GM21367 (cell line): ENCODE results near the gene SPRY1.

Source experiments
- ATAC-seq: cut with Tn5 transposase; IDR thresholded peaks from one replicate; pipeline ENCODE4 v1.9.1; 2021; ENCODE audit not compliant: unreplicated experiment

The SPRY1 gene

GRCh38 chr4:123438031-123438430 lies 41.4 kb downstream of the SPRY1 start:
- ATAC-seq = no peak

DNA sequence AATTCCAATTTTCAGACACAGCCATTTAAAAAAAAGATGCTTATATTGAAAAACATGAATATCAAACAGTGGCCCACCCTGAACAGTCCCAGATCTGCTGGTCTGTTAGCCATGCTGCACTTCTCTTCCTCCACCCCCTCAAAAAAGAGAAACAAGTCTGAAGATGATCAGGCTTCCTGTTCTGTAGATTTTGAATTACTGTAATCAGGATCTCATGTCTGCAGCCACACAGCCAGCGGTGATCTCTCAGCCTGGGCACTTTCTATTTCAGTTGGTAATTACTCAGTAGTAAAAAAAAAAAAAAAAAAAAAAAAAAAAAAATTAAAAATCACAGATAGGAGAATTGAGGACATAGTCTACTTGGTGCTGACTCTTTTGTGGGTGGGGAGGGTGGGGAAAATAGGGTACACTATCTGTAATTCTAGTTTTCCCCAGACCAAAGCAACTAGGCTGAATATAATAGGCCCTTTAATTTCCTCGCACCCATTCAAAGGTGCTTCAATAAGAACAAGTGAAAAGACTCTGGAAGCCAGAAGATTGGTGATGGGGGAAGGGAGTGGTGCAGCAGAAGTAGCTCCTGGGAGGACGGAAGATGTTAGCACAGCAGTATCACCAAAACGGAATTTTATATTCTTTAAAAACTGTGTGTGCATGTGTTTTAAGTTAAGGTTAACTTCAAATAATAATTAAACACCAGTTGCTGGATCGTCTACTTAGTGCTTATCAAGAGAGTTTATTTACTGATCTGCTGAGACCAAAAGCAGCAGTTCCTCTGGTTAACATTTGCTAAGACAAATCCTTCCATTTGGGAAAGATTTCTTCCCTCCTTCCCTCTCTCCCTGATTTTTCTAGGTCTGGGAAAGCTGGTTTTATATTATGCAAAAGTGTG lies 47.0 kb downstream of the SPRY1 start:
- peak; percentile 61 for ATAC-seq

DNA sequence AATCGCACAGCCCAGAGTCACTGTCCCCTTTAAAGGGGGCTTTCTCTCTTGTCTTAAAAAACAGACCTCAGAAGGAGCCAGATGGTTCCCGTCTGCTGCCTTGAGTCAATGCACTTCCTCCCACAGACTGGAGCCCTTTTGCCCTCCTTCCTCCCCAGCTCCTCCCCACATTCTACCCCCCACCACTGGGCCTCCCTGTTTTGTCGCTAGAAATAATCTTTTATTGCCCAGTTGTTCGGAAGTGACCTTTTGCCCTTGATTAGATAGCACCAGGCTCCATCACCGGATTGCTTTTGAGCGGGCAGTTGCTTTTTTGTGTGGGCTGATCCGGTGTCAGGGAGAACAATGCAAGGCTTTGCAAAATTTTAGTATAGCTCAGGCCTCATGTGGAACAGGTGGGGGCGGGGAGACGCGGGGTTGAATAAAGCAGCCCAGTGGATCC lies 47.7 kb downstream of the SPRY1 start:
- peak; percentile 81 for ATAC-seq

DNA sequence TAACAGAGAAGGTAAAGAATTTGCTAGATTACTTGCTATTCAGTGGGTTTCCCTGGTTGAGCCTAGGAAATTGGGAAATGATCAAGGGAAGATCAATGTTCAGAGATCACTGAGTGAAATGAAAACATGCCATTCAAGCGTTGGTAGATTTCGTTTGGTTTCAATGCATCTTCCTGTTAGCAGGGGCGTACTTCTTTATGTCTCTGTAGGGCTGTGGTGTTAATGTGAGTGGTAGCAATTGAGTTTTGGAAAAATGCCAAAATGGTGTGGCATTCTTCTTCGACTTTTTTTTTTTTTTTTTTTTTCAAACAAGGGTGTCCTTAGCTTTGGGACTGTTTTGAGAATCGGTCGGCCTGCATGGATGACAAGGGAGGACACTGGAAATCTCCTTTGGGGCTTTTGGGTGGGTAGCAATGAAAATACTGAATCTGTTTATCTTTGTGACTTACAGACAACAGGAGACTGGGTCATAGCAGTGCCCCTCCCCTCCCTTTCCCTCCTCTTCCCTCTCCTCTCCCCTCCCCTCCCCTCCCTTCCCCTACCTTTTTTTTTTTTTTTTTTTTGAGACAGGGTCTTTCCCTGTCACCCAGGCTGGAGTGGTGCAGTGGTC lies 50.4 kb downstream of the SPRY1 start:
- ATAC-seq = no peak

DNA sequence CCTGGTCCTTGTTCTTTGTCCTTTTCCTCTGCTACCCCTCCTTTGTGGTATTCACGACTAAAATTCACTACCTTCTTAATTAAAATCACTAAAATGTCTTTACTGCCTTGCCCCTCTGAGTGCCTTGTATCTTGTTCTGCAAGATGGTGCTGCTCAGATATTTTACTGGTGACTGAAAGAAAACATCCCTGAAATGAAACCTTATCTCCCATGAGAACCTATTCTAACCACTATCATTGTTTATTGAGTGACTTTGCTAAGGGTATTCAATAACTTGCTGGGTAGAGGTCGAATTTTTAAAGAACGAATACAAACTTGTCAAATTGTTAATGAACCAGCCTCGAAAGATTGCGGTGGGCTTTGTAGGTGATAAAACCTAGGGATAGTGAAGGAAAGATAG lies 52.8 kb downstream of the SPRY1 start:
- ATAC-seq = no peak

DNA sequence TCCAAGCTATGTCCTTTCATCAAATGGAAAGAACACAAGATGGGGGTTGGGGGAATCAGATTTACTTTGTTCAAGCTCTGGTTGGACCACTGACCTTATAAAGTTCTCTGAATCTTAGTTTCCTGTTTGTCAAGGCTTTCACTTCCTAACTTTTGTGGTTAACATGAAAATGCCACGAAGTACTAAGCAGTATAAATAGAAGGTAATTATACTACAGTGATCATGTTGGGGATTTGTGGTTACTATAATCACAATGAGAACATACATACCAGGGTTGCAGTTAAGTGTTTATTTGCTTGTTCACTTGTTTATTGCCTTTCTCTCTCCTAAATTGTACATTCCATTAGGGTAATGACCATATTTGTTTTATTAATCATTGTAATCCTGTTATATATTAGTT lies 53.2 kb downstream of the SPRY1 start:
- ATAC-seq = peak; percentile 85

DNA sequence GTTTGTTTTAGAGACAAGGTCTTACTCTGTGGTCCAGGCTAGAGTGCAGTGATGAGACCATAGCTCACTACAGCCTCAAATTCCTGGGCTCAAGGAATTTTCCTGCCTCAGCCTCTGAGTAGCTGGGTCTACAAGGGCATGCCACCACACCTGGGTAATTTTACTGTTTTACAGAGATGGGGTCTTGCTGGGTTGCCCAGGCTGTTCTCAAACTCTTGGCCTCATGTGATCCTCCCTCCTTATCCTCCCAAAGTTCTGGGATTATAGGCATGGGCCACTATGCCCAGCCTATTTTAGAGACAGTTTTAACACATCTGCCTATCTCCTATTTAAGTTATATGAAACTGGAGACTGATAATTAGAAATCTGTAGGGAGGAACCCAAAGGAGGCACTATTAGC lies 53.8 kb downstream of the SPRY1 start:
- no peak for ATAC-seq

- no peak for ATAC-seq
Observed at GRCh38 chr4:123452616-123453015, 56.0 kb downstream of the SPRY1 start.

- no peak for ATAC-seq
Observed at GRCh38 chr4:123453061-123453680, 56.6 kb downstream of the SPRY1 start.
